Measurements from ENCODE around the gene SLC25A29.

SLC25A29 gene

GRCh38 chr14:100252684-100253083, 53.6 kb downstream of the SLC25A29 start:
- Histone ChIP-seq H4K8ac (ENCODE audit: low read depth, low read length) (no peak overlapping the region), H3K79me2 (ENCODE audit: control insufficient read depth, insufficient read depth, low read length) (peaks cover 93% of the 10 kb centered on the region), H3K4me3 (ENCODE audit: low read length) (no peak overlapping the region), H3K4ac (ENCODE audit: low read depth, low read length) (no peak overlapping the region), H2BK120ac (ENCODE audit: low read depth, low read length) (no peak overlapping the region), H3K27me3 (ENCODE audit: insufficient read depth, low read length, poor library complexity) (no peaks in the 10 kb centered on the region), H3K4me2 (ENCODE audit: low read length) (no peak overlapping the region), H3K4me1 (ENCODE audit: control insufficient read depth, low read depth, low read length) (peaks cover 10% of the 10 kb centered on the region), H3K23ac (ENCODE audit: low read length) (no peak overlapping the region), H4K5ac (ENCODE audit: low read length) (no peak overlapping the region), H3K56ac (ENCODE audit: low read length) (no peak overlapping the region), H3K36me3 (ENCODE audit: control insufficient read depth, insufficient read depth, low read length) (no peaks in the 10 kb centered on the region), H3K79me1 (ENCODE audit: low read length) (peaks cover 4% of the 10 kb centered on the region), H3K9ac (ENCODE audit: low read length) (no peak overlapping the region), H2BK5ac (ENCODE audit: low read length) (no peak overlapping the region), H2BK15ac (replicated peaks; ENCODE audit: low read depth) (no peak overlapping the region), H3K27ac (ENCODE audit: low read depth, low read length) (no peak overlapping the region), H3K18ac (ENCODE audit: low read length) (no peak overlapping the region), H2AK5ac (ENCODE audit: low read length) (no peak overlapping the region)
- no peak for DNase-seq

GRCh38 chr14:100250732-100251465, 55.3 kb downstream of the SLC25A29 start:
- no CpG with 5 or more reads among the region's 2 CpGs for WGBS (ENCODE audit: extremely low coverage, insufficient coverage, low lambda C conversion rate)
- Histone ChIP-seq H3K4me2 (ENCODE audit: low read length) (no peak overlapping the region), H3K27me3 (ENCODE audit: insufficient read depth, low read length, poor library complexity) (no peaks in the 10 kb centered on the region), H2BK120ac (ENCODE audit: low read depth, low read length) (no peak overlapping the region), H3K23ac (ENCODE audit: low read length) (no peak overlapping the region), H4K8ac (ENCODE audit: low read depth, low read length) (no peak overlapping the region), H3K4ac (ENCODE audit: low read depth, low read length) (no peak overlapping the region), H3K36me3 (ENCODE audit: control insufficient read depth, insufficient read depth, low read length) (no peaks in the 10 kb centered on the region), H2BK15ac (replicated peaks; ENCODE audit: low read depth) (no peak overlapping the region), H3K56ac (ENCODE audit: low read length) (no peak overlapping the region), H3K79me2 (ENCODE audit: control insufficient read depth, insufficient read depth, low read length) (peaks cover 93% of the 10 kb centered on the region), H3K18ac (ENCODE audit: low read length) (no peak overlapping the region), H3K4me3 (ENCODE audit: low read length) (no peak overlapping the region), H2AK5ac (ENCODE audit: low read length) (no peak overlapping the region), H3K4me1 (ENCODE audit: control insufficient read depth, low read depth, low read length) (peaks cover 13% of the 10 kb centered on the region), H4K5ac (ENCODE audit: low read length) (no peak overlapping the region), H3K27ac (ENCODE audit: low read depth, low read length) (no peak overlapping the region), H3K79me1 (ENCODE audit: low read length) (peaks cover 5% of the 10 kb centered on the region), H2BK5ac (ENCODE audit: low read length) (no peak overlapping the region), H3K9ac (ENCODE audit: low read length) (no peak overlapping the region)
- peak; percentile 22 for DNase-seq

GRCh38 chr14:100246809-100247428, 59.3 kb downstream of the SLC25A29 start:
- no peak overlapping the region for H3K18ac ChIP-seq (ENCODE audit: low read length)
- no CpG with 5 or more reads among the region's 3 CpGs for WGBS (ENCODE audit: extremely low coverage, insufficient coverage, low lambda C conversion rate)
- H2AK5ac ChIP-seq (ENCODE audit: low read length) = no peak overlapping the region
- H2BK5ac ChIP-seq (ENCODE audit: low read length) = no peak overlapping the region
- no peak overlapping the region for H3K4ac ChIP-seq (ENCODE audit: low read depth, low read length)
- H3K27me3 ChIP-seq (ENCODE audit: insufficient read depth, low read length, poor library complexity) = no peaks in the 10 kb centered on the region
- H3K4me1 ChIP-seq (ENCODE audit: control insufficient read depth, low read depth, low read length) = peaks cover 13% of the 10 kb centered on the region
- H3K79me1 ChIP-seq (ENCODE audit: low read length) = peaks cover 4% of the 10 kb centered on the region
- H3K9ac ChIP-seq (ENCODE audit: low read length) = no peak overlapping the region
- H3K56ac ChIP-seq (ENCODE audit: low read length) = no peak overlapping the region
- H3K23ac ChIP-seq (ENCODE audit: low read length) = no peak overlapping the region
- peaks cover 94% of the 10 kb centered on the region for H3K79me2 ChIP-seq (ENCODE audit: control insufficient read depth, insufficient read depth, low read length)
- H2BK120ac ChIP-seq (ENCODE audit: low read depth, low read length) = no peak overlapping the region
- H3K27ac ChIP-seq (ENCODE audit: low read depth, low read length) = no peak overlapping the region
- H2BK15ac ChIP-seq (replicated peaks; ENCODE audit: low read depth) = no peak overlapping the region
- H3K4me2 ChIP-seq (ENCODE audit: low read length) = no peak overlapping the region
- H3K4me3 ChIP-seq (ENCODE audit: low read length) = no peak overlapping the region
- peak; percentile 89 for DNase-seq
- H4K8ac ChIP-seq (ENCODE audit: low read depth, low read length) = no peak overlapping the region
- H4K5ac ChIP-seq (ENCODE audit: low read length) = no peak overlapping the region
- no peaks in the 10 kb centered on the region for H3K36me3 ChIP-seq (ENCODE audit: control insufficient read depth, insufficient read depth, low read length)

- Histone ChIP-seq H2BK15ac (replicated peaks; ENCODE audit: low read depth) (no peak overlapping the region), H3K79me1 (ENCODE audit: low read length) (peaks cover 4% of the 10 kb centered on the region), H3K27ac (ENCODE audit: low read depth, low read length) (no peak overlapping the region), H3K27me3 (ENCODE audit: insufficient read depth, low read length, poor library complexity) (no peaks in the 10 kb centered on the region), H3K4ac (ENCODE audit: low read depth, low read length) (no peak overlapping the region), H3K4me1 (ENCODE audit: control insufficient read depth, low read depth, low read length) (peaks cover 6% of the 10 kb centered on the region), H3K9ac (ENCODE audit: low read length) (no peak overlapping the region), H4K8ac (ENCODE audit: low read depth, low read length) (no peak overlapping the region), H3K36me3 (ENCODE audit: control insufficient read depth, insufficient read depth, low read length) (no peaks in the 10 kb centered on the region), H2BK120ac (ENCODE audit: low read depth, low read length) (no peak overlapping the region), H2AK5ac (ENCODE audit: low read length) (no peak overlapping the region), H3K23ac (ENCODE audit: low read length) (no peak overlapping the region), H2BK5ac (ENCODE audit: low read length) (no peak overlapping the region), H3K4me2 (ENCODE audit: low read length) (no peak overlapping the region), H3K56ac (ENCODE audit: low read length) (no peak overlapping the region), H4K5ac (ENCODE audit: low read length) (no peak overlapping the region), H3K4me3 (ENCODE audit: low read length) (no peak overlapping the region), H3K79me2 (ENCODE audit: control insufficient read depth, insufficient read depth, low read length) (peaks cover 82% of the 10 kb centered on the region), H3K18ac (ENCODE audit: low read length) (no peak overlapping the region)
- no CpG with 5 or more reads among the region's 3 CpGs for WGBS (ENCODE audit: extremely low coverage, insufficient coverage, low lambda C conversion rate)
- DNase-seq = no peak
Measured at GRCh38 chr14:100243020-100243419, 63.2 kb downstream of the SLC25A29 start.

GRCh38 chr14:100241279-100241678, 65.0 kb downstream of the SLC25A29 start:
- Histone ChIP-seq H3K79me1 (ENCODE audit: low read length) (peaks cover 7% of the 10 kb centered on the region), H3K4me3 (ENCODE audit: low read length) (peak overlapping the region; percentile 9), H3K4ac (ENCODE audit: low read depth, low read length) (no peak overlapping the region), H3K9ac (ENCODE audit: low read length) (peak overlapping the region; percentile 70), H3K36me3 (ENCODE audit: control insufficient read depth, insufficient read depth, low read length) (no peaks in the 10 kb centered on the region), H3K56ac (ENCODE audit: low read length) (no peak overlapping the region), H2AK5ac (ENCODE audit: low read length) (no peak overlapping the region), H3K79me2 (ENCODE audit: control insufficient read depth, insufficient read depth, low read length) (peaks cover 84% of the 10 kb centered on the region), H2BK15ac (replicated peaks; ENCODE audit: low read depth) (no peak overlapping the region), H3K18ac (ENCODE audit: low read length) (no peak overlapping the region), H4K8ac (ENCODE audit: low read depth, low read length) (no peak overlapping the region), H3K27ac (ENCODE audit: low read depth, low read length) (no peak overlapping the region), H4K5ac (ENCODE audit: low read length) (no peak overlapping the region), H2BK5ac (ENCODE audit: low read length) (no peak overlapping the region), H3K27me3 (ENCODE audit: insufficient read depth, low read length, poor library complexity) (no peaks in the 10 kb centered on the region), H3K4me2 (ENCODE audit: low read length) (peak overlapping the region; percentile 54), H3K4me1 (ENCODE audit: control insufficient read depth, low read depth, low read length) (peaks cover 8% of the 10 kb centered on the region), H3K23ac (ENCODE audit: low read length) (no peak overlapping the region), H2BK120ac (ENCODE audit: low read depth, low read length) (no peak overlapping the region)
- WGBS (ENCODE audit: extremely low coverage, insufficient coverage, low lambda C conversion rate) = no CpG with 5 or more reads among the region's 3 CpGs
- no peak for DNase-seq
